Activated CD4-positive, alpha-beta T cell treated with anti-CD3 and anti-CD28 coated beads for 36 hours (primary cell): Measurements from ENCODE around the gene ULK1. TPM values are rescaled to one million over a fixed set of nuclear protein-coding genes. Genes with fewer than 3 reads are reported as not detected.

Experiments
- ATAC-seq: fragments of 200-7000 bp; cut with Tn5 transposase; one replicate; pipeline ENCODE4 v1.10.0; 2021; ENCODE audit warnings: mild to moderate bottlenecking, moderate library complexity
- CTCF ChIA-PET: fragments of 350-600 bp; sonication (Branson Sonifier 250); formaldehyde crosslinking; loops from one replicate; lab custom pipeline; 2021; ENCODE audit warnings: antibody characterized with exemption; lab: Charles Lee
- POLR2A ChIA-PET: fragments of 350-600 bp; sonication (Branson Sonifier 250); formaldehyde crosslinking; loops from one replicate; lab custom pipeline; 2021; ENCODE audit warnings: antibody characterized with exemption, inconsistent platforms; lab: Charles Lee
- DNase-seq: peaks from one replicate; pipeline ENCODE4 v3.0.0-alpha.2; 2020
- H3K27ac Mint-ChIP-seq: one replicate; pipeline ENCODE4 v1.8.0; 2021; ENCODE audit warnings: mixed read lengths
- H3K27me3 Mint-ChIP-seq: one replicate; pipeline ENCODE4 v1.8.0; 2021; ENCODE audit warnings: mixed read lengths
- H3K36me3 Mint-ChIP-seq: one replicate; pipeline ENCODE4 v1.8.0; 2021; ENCODE audit warnings: low read depth, mixed read lengths
- H3K4me1 Mint-ChIP-seq: one replicate; pipeline ENCODE4 v1.8.0; 2021; ENCODE audit warnings: mixed read lengths
- H3K4me3 Mint-ChIP-seq: one replicate; pipeline ENCODE4 v1.8.0; 2021; ENCODE audit warnings: mild to moderate bottlenecking, moderate library complexity, mixed read lengths
- H3K9me3 Mint-ChIP-seq: one replicate; pipeline ENCODE4 v1.8.0; 2021; ENCODE audit warnings: low read depth, mixed read lengths
- intact Hi-C, 2 experiments: fragments of 100-400 bp; cut with DNase I in 1 of 2; cut with micrococcal nuclease in 1 of 2; formaldehyde crosslinking; loops; one replicate each; pipeline versions ENCODE4 v1.14.2 to v1.15.1; 2022 to 2024; cut with DNase I, micrococcal nuclease
- total RNA-seq, 2 experiments: library from RNA; stranded (reverse); gene quantifications; one replicate each; pipeline ENCODE4 v1.2.3, GENCODE V29; 2021

ULK1 gene
- total RNA-seq, 2 experiments from 2014 or later = 12.9 to 14.4 TPM

GRCh38 chr12:131915000-131915689 is 20.7 kb downstream of the ULK1 start:
- no peak for ATAC-seq
- Mint-ChIP-seq H3K4me1 (no peaks in the 10 kb centered on the region), H3K4me3 (no peak overlapping the region), H3K27ac (no peak overlapping the region), H3K9me3 (no peaks in the 10 kb centered on the region), H3K36me3 (no peaks in the 10 kb centered on the region), H3K27me3 (no peaks in the 10 kb centered on the region)
- ChIA-PET CTCF (no interaction called here), POLR2A (no interaction called here)
- DNase-seq = no peak
- intact Hi-C loops = no loop called here

GRCh38 chr12:131915823-131916222 is 21.4 kb downstream of the ULK1 start:
- Mint-ChIP-seq H3K4me3 (no peak overlapping the region), H3K4me1 (no peaks in the 10 kb centered on the region), H3K27me3 (no peaks in the 10 kb centered on the region), H3K27ac (no peak overlapping the region), H3K36me3 (no peaks in the 10 kb centered on the region), H3K9me3 (no peaks in the 10 kb centered on the region)
- DNase-seq (no peak), ATAC-seq (no peak)
- CTCF ChIA-PET = no interaction called here
- POLR2A ChIA-PET = no interaction called here
- intact Hi-C loops = no loop called here

GRCh38 chr12:131916306-131917138 is 22.1 kb downstream of the ULK1 start:
- POLR2A ChIA-PET = no interaction called here
- DNase-seq (no peak), ATAC-seq (no peak)
- H3K9me3 Mint-ChIP-seq = no peaks in the 10 kb centered on the region
- CTCF ChIA-PET = no interaction called here
- intact Hi-C loops = no loop called here
- H3K27me3 Mint-ChIP-seq = no peaks in the 10 kb centered on the region
- no peaks in the 10 kb centered on the region for H3K36me3 Mint-ChIP-seq
- no peak overlapping the region for H3K4me3 Mint-ChIP-seq
- no peaks in the 10 kb centered on the region for H3K4me1 Mint-ChIP-seq
- H3K27ac Mint-ChIP-seq = no peak overlapping the region

- CTCF ChIA-PET = no interaction called here
- ATAC-seq (no peak), DNase-seq (no peak)
- Mint-ChIP-seq H3K9me3 (no peaks in the 10 kb centered on the region), H3K27me3 (no peaks in the 10 kb centered on the region), H3K36me3 (no peaks in the 10 kb centered on the region), H3K4me3 (no peak overlapping the region), H3K27ac (no peak overlapping the region), H3K4me1 (no peaks in the 10 kb centered on the region)
- POLR2A ChIA-PET = no interaction called here
- intact Hi-C loops = no loop called here
These were observed 22.8 kb downstream of the ULK1 start for GRCh38 chr12:131917139-131917710.

GRCh38 chr12:131917711-131918306 is 23.4 kb downstream of the ULK1 start:
- DNase-seq (no peak), ATAC-seq (no peak)
- Mint-ChIP-seq H3K36me3 (no peaks in the 10 kb centered on the region), H3K27me3 (no peaks in the 10 kb centered on the region), H3K9me3 (no peaks in the 10 kb centered on the region), H3K27ac (no peak overlapping the region), H3K4me3 (no peak overlapping the region), H3K4me1 (no peaks in the 10 kb centered on the region)
- intact Hi-C loops = no loop called here
- ChIA-PET CTCF (no interaction called here), POLR2A (no interaction called here)

GRCh38 chr12:131918311-131919050 is 24.1 kb downstream of the ULK1 start:
- H3K4me3 Mint-ChIP-seq = no peak overlapping the region
- no peaks in the 10 kb centered on the region for H3K4me1 Mint-ChIP-seq
- intact Hi-C loops = no loop called here
- no peaks in the 10 kb centered on the region for H3K9me3 Mint-ChIP-seq
- H3K27ac Mint-ChIP-seq = no peak overlapping the region
- H3K36me3 Mint-ChIP-seq = no peaks in the 10 kb centered on the region
- POLR2A ChIA-PET = no interaction called here
- H3K27me3 Mint-ChIP-seq = no peaks in the 10 kb centered on the region
- no peak for DNase-seq
- CTCF ChIA-PET = interaction anchor here (0.7 kb wide), 1 partner anchor 112 kb away, joined by 4 read pairs; no protein-coding TSS in a partner anchor
- ATAC-seq = no peak

GRCh38 chr12:131919051-131919347 is 24.6 kb downstream of the ULK1 start:
- Mint-ChIP-seq H3K27ac (no peak overlapping the region), H3K36me3 (no peaks in the 10 kb centered on the region), H3K4me3 (no peak overlapping the region), H3K9me3 (no peaks in the 10 kb centered on the region), H3K27me3 (no peaks in the 10 kb centered on the region), H3K4me1 (no peaks in the 10 kb centered on the region)
- ATAC-seq (no peak), DNase-seq (no peak)
- intact Hi-C loops = no loop called here
- POLR2A ChIA-PET = no interaction called here
- CTCF ChIA-PET = interaction anchor here (0.7 kb wide), 1 partner anchor 112 kb away, joined by 4 read pairs; no protein-coding TSS in a partner anchor

GRCh38 chr12:131919366-131920156 is 25.1 kb downstream of the ULK1 start:
- Mint-ChIP-seq H3K4me1 (peaks cover 2% of the 10 kb centered on the region), H3K27me3 (no peaks in the 10 kb centered on the region), H3K36me3 (no peaks in the 10 kb centered on the region), H3K27ac (no peak overlapping the region), H3K9me3 (no peaks in the 10 kb centered on the region), H3K4me3 (no peak overlapping the region)
- no peak for DNase-seq
- CTCF ChIA-PET = interaction anchor here (0.7 kb wide), 1 partner anchor 113 kb away, joined by 4 read pairs; no protein-coding TSS in a partner anchor
- intact Hi-C loops = loop anchor here in 1 of 2 experiments (5.0 kb wide), 1 partner anchor 38 kb away; no protein-coding TSS in a partner anchor
- POLR2A ChIA-PET = no interaction called here
- no peak for ATAC-seq

GRCh38 chr12:131920157-131920508 is 25.7 kb downstream of the ULK1 start:
- no peak overlapping the region for H3K27ac Mint-ChIP-seq
- H3K9me3 Mint-ChIP-seq = no peaks in the 10 kb centered on the region
- H3K27me3 Mint-ChIP-seq = no peaks in the 10 kb centered on the region
- H3K4me3 Mint-ChIP-seq = no peak overlapping the region
- ChIA-PET CTCF (interaction anchor here (1.4 kb wide), 1 partner anchor 10 kb away, joined by 5 read pairs; the partner anchor contains the start of gene PUS1), POLR2A (no interaction called here)
- no peak for ATAC-seq
- intact Hi-C loops = loop anchor here in 1 of 2 experiments (5.0 kb wide), 1 partner anchor 37 kb away; no protein-coding TSS in a partner anchor
- H3K36me3 Mint-ChIP-seq = no peaks in the 10 kb centered on the region
- DNase-seq = no peak
- peaks cover 5% of the 10 kb centered on the region for H3K4me1 Mint-ChIP-seq
